Stimulated activated CD4-positive, alpha-beta T cell treated with anti-CD3 and anti-CD28 coated beads, TNF-alpha, amount 100 ng/mL, for 24 hours (primary cell): ENCODE measurements around the gene MEG3.

Experiments used
- DNase-seq, 3 experiments: peaks; one replicate each; pipeline ENCODE4 v3.0.0-alpha.2; 2020; ENCODE audit warnings: low read depth in 3 of 3

Gene MEG3

GRCh38 chr14:100895411-100895810 is 69.5 kb downstream of the MEG3 start:
- no peak for DNase-seq

GRCh38 chr14:100896369-100897060 is 70.6 kb downstream of the MEG3 start:
- DNase-seq, result no peak

GRCh38 chr14:100898465-100898864 is 72.5 kb downstream of the MEG3 start:
- no peak for DNase-seq

GRCh38 chr14:100898935-100899883 is 73.3 kb downstream of the MEG3 start:
- no peak for DNase-seq

- no peak for DNase-seq
Observed at GRCh38 chr14:100899884-100900771, 74.2 kb downstream of the MEG3 start.

- peak in 1 of 3 experiments; percentile 9 for DNase-seq
Observed at GRCh38 chr14:100900837-100901390, 75.0 kb downstream of the MEG3 start.

GRCh38 chr14:100901391-100902183 is 75.7 kb downstream of the MEG3 start:
- no peak for DNase-seq

GRCh38 chr14:100902295-100903133 is 76.6 kb downstream of the MEG3 start:
- no peak for DNase-seq

- no peak for DNase-seq
Observed at GRCh38 chr14:100903134-100903468, 77.2 kb downstream of the MEG3 start.

GRCh38 chr14:100903672-100904185 is 77.8 kb downstream of the MEG3 start, which contains the start of gene RTL1:
RTL1 (minus strand) TSS chr14:100903722; CDS start chr14:100884788, 18,934 bp downstream.
- no peak for DNase-seq

GRCh38 chr14:100904307-100905087 is 78.6 kb downstream of the MEG3 start:
- no peak for DNase-seq

GRCh38 chr14:100905166-100905565 is 79.2 kb downstream of the MEG3 start:
- no peak for DNase-seq

- no peak for DNase-seq
Observed at GRCh38 chr14:100906420-100906819, 80.5 kb downstream of the MEG3 start.

- no peak for DNase-seq
Observed at GRCh38 chr14:100907240-100907639, 81.3 kb downstream of the MEG3 start.

GRCh38 chr14:100909439-100909838 is 83.5 kb downstream of the MEG3 start:
- DNase-seq, result no peak
